ENCODE data around the gene SLC2A1. TPM values are rescaled to one million over a fixed set of nuclear protein-coding genes. Genes with fewer than 3 reads are reported as not detected.

Gene SLC2A1
- total RNA-seq, 1 donor from 2014 or later: 265 TPM

- no peak for TF ChIP-seq CTCF (conservative IDR thresholded peaks at IDR 0.05)
- H3K4me3 Mint-ChIP-seq: no peak overlapping the region
- H3K27me3 Mint-ChIP-seq (ENCODE audit: low read depth): no peaks in the 10 kb centered on the region
- peaks cover 31% of the 10 kb centered on the region for H3K4me1 Mint-ChIP-seq
- no peaks in the 10 kb centered on the region for H3K9me3 Mint-ChIP-seq
- no peak for DNase-seq (ENCODE audit: low read depth, low spot score)
- H3K36me3 Mint-ChIP-seq (ENCODE audit: low read depth): no peaks in the 10 kb centered on the region
- no peak overlapping the region for H3K27ac Mint-ChIP-seq (ENCODE audit: unreplicated experiment)
These were observed 15.1 kb upstream of the SLC2A1 start for GRCh38 chr1:42973799-42974198.

- H3K27ac Mint-ChIP-seq (ENCODE audit: unreplicated experiment): peak overlapping the region; percentile 78
- TF ChIP-seq CTCF (conservative IDR thresholded peaks at IDR 0.05): no peak
These were observed 14.6 kb upstream of the SLC2A1 start for GRCh38 chr1:42973286-42973685.

GRCh38 chr1:42971841-42972291, 13.2 kb upstream of the SLC2A1 start:
- TF ChIP-seq CTCF (conservative IDR thresholded peaks at IDR 0.05): no peak
- H3K9me3 Mint-ChIP-seq: no peaks in the 10 kb centered on the region
- no peaks in the 10 kb centered on the region for H3K36me3 Mint-ChIP-seq (ENCODE audit: low read depth)
- H3K27ac Mint-ChIP-seq (ENCODE audit: unreplicated experiment): peak overlapping the region; percentile 45
- peaks cover 24% of the 10 kb centered on the region for H3K4me1 Mint-ChIP-seq
- no peak overlapping the region for H3K4me3 Mint-ChIP-seq
- H3K27me3 Mint-ChIP-seq (ENCODE audit: low read depth): no peaks in the 10 kb centered on the region
- no peak for DNase-seq (ENCODE audit: low read depth, low spot score)

More at GRCh38 chr1:42973286-42973685, 14.6 kb upstream of the SLC2A1 start:
- H3K4me1 Mint-ChIP-seq: peaks cover 26% of the 10 kb centered on the region
- H3K9me3 Mint-ChIP-seq: no peaks in the 10 kb centered on the region
- no peaks in the 10 kb centered on the region for H3K36me3 Mint-ChIP-seq (ENCODE audit: low read depth)
- H3K27me3 Mint-ChIP-seq (ENCODE audit: low read depth): no peaks in the 10 kb centered on the region
- no peak overlapping the region for H3K4me3 Mint-ChIP-seq
- DNase-seq (ENCODE audit: low read depth, low spot score): no peak

GRCh38 chr1:42970143-42970542, 11.5 kb upstream of the SLC2A1 start:
- H3K36me3 Mint-ChIP-seq (ENCODE audit: low read depth): no peaks in the 10 kb centered on the region
- TF ChIP-seq CTCF (conservative IDR thresholded peaks at IDR 0.05): no peak
- no peaks in the 10 kb centered on the region for H3K9me3 Mint-ChIP-seq
- no peaks in the 10 kb centered on the region for H3K27me3 Mint-ChIP-seq (ENCODE audit: low read depth)
- DNase-seq (ENCODE audit: low read depth, low spot score): no peak
- H3K4me3 Mint-ChIP-seq: no peak overlapping the region
- H3K27ac Mint-ChIP-seq (ENCODE audit: unreplicated experiment): no peak overlapping the region
- peaks cover 15% of the 10 kb centered on the region for H3K4me1 Mint-ChIP-seq

GRCh38 chr1:42968654-42969053, 10.0 kb upstream of the SLC2A1 start:
- Mint-ChIP-seq H3K36me3 (ENCODE audit: low read depth) (no peaks in the 10 kb centered on the region), H3K4me1 (peaks cover 11% of the 10 kb centered on the region), H3K27me3 (ENCODE audit: low read depth) (no peaks in the 10 kb centered on the region), H3K27ac (ENCODE audit: unreplicated experiment) (no peak overlapping the region), H3K4me3 (no peak overlapping the region), H3K9me3 (no peaks in the 10 kb centered on the region)
- DNase-seq (ENCODE audit: low read depth, low spot score): no peak
- no peak for TF ChIP-seq CTCF (conservative IDR thresholded peaks at IDR 0.05)
